ENCODE data around the gene CC2D2B. TPM values are rescaled to one million over a fixed set of nuclear protein-coding genes. Genes with fewer than 3 reads are reported as not detected.

The CC2D2B gene
- total RNA-seq, 1 donor from 2014 or later, result 0.18 TPM

DNA sequence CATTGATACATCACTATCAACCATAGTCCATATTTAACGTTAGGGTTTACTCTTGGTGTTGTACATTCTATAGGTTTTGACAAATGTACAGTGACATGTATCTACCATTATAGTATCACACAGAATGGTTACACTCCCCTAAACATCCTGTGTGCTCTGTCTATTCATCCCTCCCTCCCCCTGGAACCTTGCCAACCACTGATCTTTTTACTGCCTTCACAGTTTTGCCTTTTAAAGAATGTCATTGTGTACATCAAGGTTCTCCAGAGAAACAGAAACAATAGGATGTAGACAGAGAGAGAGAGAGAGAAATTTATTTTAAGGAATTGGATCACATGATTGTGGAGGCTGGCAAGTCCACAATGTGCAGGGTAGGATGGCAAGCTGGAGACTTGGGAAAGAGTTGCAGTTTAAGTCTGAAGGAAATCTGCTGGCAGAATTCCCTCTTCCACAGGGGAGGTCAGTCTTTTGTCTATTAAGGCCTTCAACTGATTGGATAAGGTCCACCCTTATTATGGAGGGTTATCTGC, 90.5 kb downstream of the CC2D2B start:
- DNase-seq (ENCODE audit: low read depth) (no peak), FAIRE-seq (no peak)
- H3K27ac ChIP-seq (ENCODE audit: low read depth, low read length), result no peak overlapping the region
- no peaks in the 10 kb centered on the region for H3K9me3 ChIP-seq (ENCODE audit: insufficient read depth, low read depth, low read length)
- TF ChIP-seq, protein P1, sequence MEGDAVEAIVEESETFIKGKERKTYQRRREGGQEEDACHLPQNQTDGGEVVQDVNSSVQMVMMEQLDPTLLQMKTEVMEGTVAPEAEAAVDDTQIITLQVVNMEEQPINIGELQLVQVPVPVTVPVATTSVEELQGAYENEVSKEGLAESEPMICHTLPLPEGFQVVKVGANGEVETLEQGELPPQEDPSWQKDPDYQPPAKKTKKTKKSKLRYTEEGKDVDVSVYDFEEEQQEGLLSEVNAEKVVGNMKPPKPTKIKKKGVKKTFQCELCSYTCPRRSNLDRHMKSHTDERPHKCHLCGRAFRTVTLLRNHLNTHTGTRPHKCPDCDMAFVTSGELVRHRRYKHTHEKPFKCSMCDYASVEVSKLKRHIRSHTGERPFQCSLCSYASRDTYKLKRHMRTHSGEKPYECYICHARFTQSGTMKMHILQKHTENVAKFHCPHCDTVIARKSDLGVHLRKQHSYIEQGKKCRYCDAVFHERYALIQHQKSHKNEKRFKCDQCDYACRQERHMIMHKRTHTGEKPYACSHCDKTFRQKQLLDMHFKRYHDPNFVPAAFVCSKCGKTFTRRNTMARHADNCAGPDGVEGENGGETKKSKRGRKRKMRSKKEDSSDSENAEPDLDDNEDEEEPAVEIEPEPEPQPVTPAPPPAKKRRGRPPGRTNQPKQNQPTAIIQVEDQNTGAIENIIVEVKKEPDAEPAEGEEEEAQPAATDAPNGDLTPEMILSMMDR (IDR thresholded peaks at IDR 0.05; ENCODE audit: insufficient read depth, low read depth, low read length), result no peak
- no peak for TF ChIP-seq EZH2 (IDR thresholded peaks at IDR 0.05; ENCODE audit: insufficient read depth, low read length)
- Mint-ChIP-seq H3K4me1 (ENCODE audit: low read depth, unreplicated experiment) (no peaks in the 10 kb centered on the region), H3K9me3 (ENCODE audit: unreplicated experiment) (no peaks in the 10 kb centered on the region), H3K27ac (ENCODE audit: unreplicated experiment) (no peak overlapping the region), H3K4me3 (ENCODE audit: unreplicated experiment) (no peak overlapping the region), H3K36me3 (ENCODE audit: low read depth, unreplicated experiment) (no peaks in the 10 kb centered on the region), H3K27me3 (ENCODE audit: low read depth, unreplicated experiment) (no peaks in the 10 kb centered on the region)
- no peak overlapping the region for H3K9ac ChIP-seq (ENCODE audit: low read length)
- H3K27me3 ChIP-seq (ENCODE audit: insufficient read depth, low read length), result no peaks in the 10 kb centered on the region
- no peaks in the 10 kb centered on the region for H4K20me1 ChIP-seq (ENCODE audit: insufficient read depth, low read length)
- H3K36me3 ChIP-seq (ENCODE audit: insufficient read depth, low read length), result no peaks in the 10 kb centered on the region
- H3K79me2 ChIP-seq (ENCODE audit: insufficient read depth, low read length), result no peaks in the 10 kb centered on the region
- H2AFZ ChIP-seq (ENCODE audit: low read depth, low read length), result no peak overlapping the region
- H3K4me3 ChIP-seq (ENCODE audit: insufficient read depth, low read depth, low read length), result no peak overlapping the region
- no peak overlapping the region for H3K4me2 ChIP-seq (ENCODE audit: low read length)
- H3K4me1 ChIP-seq (ENCODE audit: insufficient read depth, low read length), result no peaks in the 10 kb centered on the region

GRCh38 chr10:96013956-96014355, 106.2 kb downstream of the CC2D2B start:
- no peak overlapping the region for H3K9ac ChIP-seq (ENCODE audit: low read length)
- H3K9me3 ChIP-seq (ENCODE audit: insufficient read depth, low read depth, low read length), result no peaks in the 10 kb centered on the region
- H3K9me3 Mint-ChIP-seq (ENCODE audit: unreplicated experiment), result no peaks in the 10 kb centered on the region
- no peaks in the 10 kb centered on the region for H3K4me1 Mint-ChIP-seq (ENCODE audit: low read depth, unreplicated experiment)
- DNase-seq (ENCODE audit: low read depth) (no peak), FAIRE-seq (no peak)
- no peaks in the 10 kb centered on the region for H3K27me3 ChIP-seq (ENCODE audit: insufficient read depth, low read length)
- H3K27ac ChIP-seq (ENCODE audit: low read depth, low read length), result no peak overlapping the region
- H3K4me2 ChIP-seq (ENCODE audit: low read length), result no peak overlapping the region
- no peak overlapping the region for H3K4me3 Mint-ChIP-seq (ENCODE audit: unreplicated experiment)
- H3K4me1 ChIP-seq (ENCODE audit: insufficient read depth, low read length), result no peaks in the 10 kb centered on the region
- no peaks in the 10 kb centered on the region for H4K20me1 ChIP-seq (ENCODE audit: insufficient read depth, low read length)
- no peak overlapping the region for H2AFZ ChIP-seq (ENCODE audit: low read depth, low read length)
- no peaks in the 10 kb centered on the region for H3K36me3 Mint-ChIP-seq (ENCODE audit: low read depth, unreplicated experiment)
- H3K79me2 ChIP-seq (ENCODE audit: insufficient read depth, low read length), result no peaks in the 10 kb centered on the region
- H3K27ac Mint-ChIP-seq (ENCODE audit: unreplicated experiment), result no peak overlapping the region
- no peaks in the 10 kb centered on the region for H3K36me3 ChIP-seq (ENCODE audit: insufficient read depth, low read length)
- H3K4me3 ChIP-seq (ENCODE audit: insufficient read depth, low read depth, low read length), result no peak overlapping the region
- TF ChIP-seq EZH2 (IDR thresholded peaks at IDR 0.05; ENCODE audit: insufficient read depth, low read length), result no peak
- TF ChIP-seq, protein P1 (IDR thresholded peaks at IDR 0.05; ENCODE audit: insufficient read depth, low read depth, low read length), result no peak
- H3K27me3 Mint-ChIP-seq (ENCODE audit: low read depth, unreplicated experiment), result no peaks in the 10 kb centered on the region

DNA sequence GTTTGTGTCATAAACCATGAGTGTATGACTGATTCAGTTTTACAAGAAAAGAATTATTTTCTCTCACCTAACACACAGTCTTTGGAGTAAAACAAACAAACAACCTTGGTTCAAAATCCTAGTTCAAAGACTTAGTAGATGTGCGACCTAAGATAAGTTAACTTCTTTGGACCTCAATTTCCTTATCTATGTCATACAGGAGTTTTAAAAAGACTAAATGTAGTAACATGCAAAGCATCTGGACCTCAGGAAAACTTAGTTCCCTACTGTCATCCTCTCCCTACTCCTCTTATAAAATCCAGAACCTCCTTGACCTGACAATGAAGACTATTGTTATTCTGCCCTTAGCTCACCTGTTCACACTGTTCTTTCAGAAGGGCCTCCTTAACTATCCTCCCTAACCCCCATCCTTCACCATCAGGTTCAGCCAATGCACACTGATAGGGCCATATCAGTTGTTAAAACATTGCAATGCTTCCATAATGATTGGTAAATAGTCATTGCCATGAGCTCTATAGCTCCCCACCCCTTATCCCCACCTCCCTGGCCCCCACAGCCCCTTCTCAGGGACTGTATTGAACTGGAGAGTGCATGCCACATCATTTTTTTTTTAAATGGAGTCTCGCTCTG, 106.8 kb downstream of the CC2D2B start:
- Mint-ChIP-seq H3K9me3 (ENCODE audit: unreplicated experiment) (no peaks in the 10 kb centered on the region), H3K27ac (ENCODE audit: unreplicated experiment) (no peak overlapping the region), H3K4me1 (ENCODE audit: low read depth, unreplicated experiment) (no peaks in the 10 kb centered on the region), H3K4me3 (ENCODE audit: unreplicated experiment) (no peak overlapping the region), H3K36me3 (ENCODE audit: low read depth, unreplicated experiment) (no peaks in the 10 kb centered on the region), H3K27me3 (ENCODE audit: low read depth, unreplicated experiment) (no peaks in the 10 kb centered on the region)
- Histone ChIP-seq H4K20me1 (ENCODE audit: insufficient read depth, low read length) (no peaks in the 10 kb centered on the region), H2AFZ (ENCODE audit: low read depth, low read length) (no peak overlapping the region), H3K79me2 (ENCODE audit: insufficient read depth, low read length) (no peaks in the 10 kb centered on the region), H3K9ac (ENCODE audit: low read length) (no peak overlapping the region), H3K27me3 (ENCODE audit: insufficient read depth, low read length) (no peaks in the 10 kb centered on the region), H3K27ac (ENCODE audit: low read depth, low read length) (no peak overlapping the region), H3K4me2 (ENCODE audit: low read length) (no peak overlapping the region), H3K4me1 (ENCODE audit: insufficient read depth, low read length) (no peaks in the 10 kb centered on the region), H3K4me3 (ENCODE audit: insufficient read depth, low read depth, low read length) (no peak overlapping the region), H3K9me3 (ENCODE audit: insufficient read depth, low read depth, low read length) (no peaks in the 10 kb centered on the region), H3K36me3 (ENCODE audit: insufficient read depth, low read length) (no peaks in the 10 kb centered on the region)
- DNase-seq (ENCODE audit: low read depth) (no peak), FAIRE-seq (no peak)
- no peak for TF ChIP-seq EZH2 (IDR thresholded peaks at IDR 0.05; ENCODE audit: insufficient read depth, low read length)
- TF ChIP-seq, protein P1 (IDR thresholded peaks at IDR 0.05; ENCODE audit: insufficient read depth, low read depth, low read length), result no peak

Measured in astrocyte (in vitro differentiated cells and primary cell).